ENCODE measurements around the gene RAB37. TPM values are rescaled to one million over a fixed set of nuclear protein-coding genes. Genes with fewer than 3 reads are reported as not detected.
A peak's percentile ranks its signal among the peaks of the same experiment; 100 is the strongest.

RAB37 gene, protein sequence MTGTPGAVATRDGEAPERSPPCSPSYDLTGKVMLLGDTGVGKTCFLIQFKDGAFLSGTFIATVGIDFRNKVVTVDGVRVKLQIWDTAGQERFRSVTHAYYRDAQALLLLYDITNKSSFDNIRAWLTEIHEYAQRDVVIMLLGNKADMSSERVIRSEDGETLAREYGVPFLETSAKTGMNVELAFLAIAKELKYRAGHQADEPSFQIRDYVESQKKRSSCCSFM
- under 1 TPM; 0.89 to 0.90 TPM for total RNA-seq

DNA sequence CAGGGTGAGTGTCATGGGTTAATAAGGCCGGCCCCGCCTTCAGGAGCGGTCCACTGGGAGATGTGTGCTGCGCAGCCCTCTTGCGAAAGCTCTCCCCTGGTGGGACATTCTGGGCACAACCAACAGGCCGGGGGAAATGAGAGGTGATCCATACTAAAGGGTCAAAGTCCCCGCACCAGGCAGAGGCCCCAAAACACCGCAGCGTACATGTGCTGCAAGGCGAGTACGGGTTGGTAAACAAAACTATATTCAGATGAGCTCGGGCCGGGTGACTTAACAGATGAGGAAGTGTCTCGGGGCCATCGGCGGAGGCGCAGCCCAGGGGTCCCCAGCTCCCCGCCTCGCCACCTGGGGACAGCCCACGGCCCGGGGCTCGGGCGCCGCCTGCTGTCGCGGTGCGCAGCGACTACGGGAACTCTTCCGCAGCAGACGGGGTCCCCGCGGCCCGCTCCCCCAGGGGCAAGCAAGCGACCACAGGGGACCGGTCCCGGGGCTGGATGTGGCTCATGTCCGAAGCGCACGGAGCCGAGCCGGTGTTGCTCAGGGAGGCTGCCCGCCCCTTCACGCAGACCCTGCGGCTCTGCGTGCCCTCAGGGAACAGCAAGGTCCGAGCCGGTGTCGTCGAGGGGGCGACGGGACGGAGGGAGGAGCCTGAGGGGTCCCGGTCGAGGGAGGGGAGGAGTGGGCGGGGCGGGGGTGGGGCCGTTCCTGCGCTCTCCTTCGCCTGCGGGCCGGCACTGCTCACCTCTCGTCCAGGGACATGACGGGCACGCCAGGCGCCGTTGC lies at the start of gene RAB37:
TSS of gene RAB37 (plus strand) at position 744 of the 786 bp plus-strand sequence. CDS start at position 761, 17 bp downstream.
- peaks cover 8 to 19% of the 10 kb centered on the region in 2 donors for H3K27me3 ChIP-seq
- TF ChIP-seq, protein P1, sequence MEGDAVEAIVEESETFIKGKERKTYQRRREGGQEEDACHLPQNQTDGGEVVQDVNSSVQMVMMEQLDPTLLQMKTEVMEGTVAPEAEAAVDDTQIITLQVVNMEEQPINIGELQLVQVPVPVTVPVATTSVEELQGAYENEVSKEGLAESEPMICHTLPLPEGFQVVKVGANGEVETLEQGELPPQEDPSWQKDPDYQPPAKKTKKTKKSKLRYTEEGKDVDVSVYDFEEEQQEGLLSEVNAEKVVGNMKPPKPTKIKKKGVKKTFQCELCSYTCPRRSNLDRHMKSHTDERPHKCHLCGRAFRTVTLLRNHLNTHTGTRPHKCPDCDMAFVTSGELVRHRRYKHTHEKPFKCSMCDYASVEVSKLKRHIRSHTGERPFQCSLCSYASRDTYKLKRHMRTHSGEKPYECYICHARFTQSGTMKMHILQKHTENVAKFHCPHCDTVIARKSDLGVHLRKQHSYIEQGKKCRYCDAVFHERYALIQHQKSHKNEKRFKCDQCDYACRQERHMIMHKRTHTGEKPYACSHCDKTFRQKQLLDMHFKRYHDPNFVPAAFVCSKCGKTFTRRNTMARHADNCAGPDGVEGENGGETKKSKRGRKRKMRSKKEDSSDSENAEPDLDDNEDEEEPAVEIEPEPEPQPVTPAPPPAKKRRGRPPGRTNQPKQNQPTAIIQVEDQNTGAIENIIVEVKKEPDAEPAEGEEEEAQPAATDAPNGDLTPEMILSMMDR (IDR thresholded peaks at IDR 0.05) = peak in 1 of 2 donors; percentile 63
- peak within 1 kb of the TSS; percentile 19 to 47 for H3K4me3 ChIP-seq
- peak within 1 kb of the TSS in 1 of 2 donors; percentile 28 for H3K27ac ChIP-seq
- no peaks in the 10 kb centered on the region for H3K36me3 ChIP-seq
- DNase-seq (ENCODE audit: low spot score) = peak; percentile 66
- H3K9me3 ChIP-seq = no peaks in the 10 kb centered on the region
- H3K4me1 ChIP-seq = peaks cover 0 to 26% of the 10 kb centered on the region in 2 donors

DNA sequence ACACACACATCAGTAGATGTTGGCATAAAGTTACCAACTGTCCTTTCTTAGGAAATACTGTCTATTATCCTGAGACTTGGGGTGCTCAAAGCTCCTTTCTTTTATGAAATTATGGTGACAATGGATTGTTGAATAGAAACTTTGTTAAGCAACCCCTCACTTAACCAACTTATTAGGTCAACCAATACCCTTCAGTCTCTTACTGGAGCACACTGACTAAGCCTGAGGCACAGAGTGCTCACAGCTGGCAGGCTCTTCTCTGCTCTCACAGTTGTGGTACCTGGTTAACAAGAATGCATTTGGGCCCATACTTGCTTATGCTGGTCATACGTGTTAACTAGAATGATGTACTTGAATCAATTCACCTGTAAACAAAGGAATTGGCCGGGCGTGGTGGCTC lies 49.2 kb upstream of the RAB37 start:
- no peak for DNase-seq (ENCODE audit: low spot score)
- Histone ChIP-seq H3K9me3 (no peaks in the 10 kb centered on the region), H3K4me1 (no peaks in the 10 kb centered on the region), H3K36me3 (no peaks in the 10 kb centered on the region), H3K27ac (no peak overlapping the region), H3K27me3 (no peaks in the 10 kb centered on the region), H3K4me3 (no peak overlapping the region)
- TF ChIP-seq, protein P1 (IDR thresholded peaks at IDR 0.05) = no peak

DNA sequence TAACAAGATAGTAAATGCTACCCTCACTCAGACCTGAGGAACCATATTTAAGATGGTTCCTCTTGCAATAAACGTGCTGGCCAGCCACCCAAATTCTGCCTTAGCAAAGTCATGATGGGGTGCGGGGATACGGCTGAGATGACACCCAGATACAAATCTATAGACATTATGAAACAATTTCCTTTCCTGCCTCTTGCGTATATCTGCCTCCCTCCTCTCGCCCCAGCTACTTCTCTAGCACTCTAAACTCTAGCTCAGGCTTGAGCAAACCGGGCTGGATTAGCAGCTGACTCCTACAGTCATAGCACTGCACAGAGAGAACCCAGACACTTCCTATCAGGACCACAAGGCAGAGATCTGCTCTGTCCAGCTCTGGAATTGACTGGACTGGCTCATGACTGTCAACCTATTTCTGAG lies 46.6 kb upstream of the RAB37 start:
- no peak overlapping the region for H3K4me3 ChIP-seq
- no peaks in the 10 kb centered on the region for H3K4me1 ChIP-seq
- H3K36me3 ChIP-seq = no peaks in the 10 kb centered on the region
- H3K27me3 ChIP-seq = no peaks in the 10 kb centered on the region
- DNase-seq (ENCODE audit: low spot score) = no peak
- no peak overlapping the region for H3K27ac ChIP-seq
- TF ChIP-seq, protein P1 (IDR thresholded peaks at IDR 0.05) = no peak
- no peaks in the 10 kb centered on the region for H3K9me3 ChIP-seq

DNA sequence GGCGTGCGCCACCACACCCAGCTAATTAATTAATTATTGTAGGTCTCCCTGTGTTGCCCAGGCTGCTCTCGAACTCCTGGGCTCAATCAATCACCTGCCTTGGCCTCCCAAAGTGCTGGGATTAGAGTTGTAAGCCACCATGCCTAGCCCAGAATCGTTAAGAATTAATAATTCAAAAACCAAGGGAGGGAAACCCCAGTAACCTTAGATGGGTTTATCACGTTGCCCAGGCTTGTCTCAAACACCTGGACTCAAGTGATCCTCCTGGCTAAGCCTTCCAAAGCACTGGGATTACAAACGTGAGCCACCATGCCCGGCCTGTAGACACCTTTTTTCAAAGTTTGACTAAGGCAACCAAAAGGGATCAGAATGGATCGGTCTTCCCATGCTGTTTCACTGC lies 45.9 kb upstream of the RAB37 start:
- TF ChIP-seq, protein P1 (IDR thresholded peaks at IDR 0.05) = no peak
- no peaks in the 10 kb centered on the region for H3K36me3 ChIP-seq
- H3K27me3 ChIP-seq = no peaks in the 10 kb centered on the region
- H3K4me1 ChIP-seq = no peaks in the 10 kb centered on the region
- no peak for DNase-seq (ENCODE audit: low spot score)
- no peak overlapping the region for H3K4me3 ChIP-seq
- H3K27ac ChIP-seq = no peak overlapping the region
- H3K9me3 ChIP-seq = no peaks in the 10 kb centered on the region

DNA sequence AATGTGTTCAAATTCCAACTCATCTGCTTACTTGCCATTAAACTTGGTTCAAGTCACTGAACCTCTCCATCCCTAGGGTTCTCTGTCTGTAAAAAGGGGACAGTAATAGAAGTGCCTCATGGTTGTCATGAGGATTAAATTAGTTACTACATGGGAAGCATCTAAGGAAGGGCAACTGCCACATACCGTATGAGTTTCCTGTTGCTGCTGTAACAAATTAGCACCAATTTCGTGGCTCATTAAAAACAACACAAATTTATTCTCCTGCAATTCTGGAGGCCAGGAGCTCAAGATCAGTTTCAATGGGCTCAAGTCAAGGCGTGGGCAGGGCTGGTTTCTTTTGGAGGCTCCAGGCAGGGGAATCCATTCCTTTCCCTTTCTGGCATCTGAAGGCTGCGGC lies 43.0 kb upstream of the RAB37 start:
- no peak overlapping the region for H3K27ac ChIP-seq
- TF ChIP-seq, protein P1 (IDR thresholded peaks at IDR 0.05) = no peak
- no peaks in the 10 kb centered on the region for H3K4me1 ChIP-seq
- H3K27me3 ChIP-seq = no peaks in the 10 kb centered on the region
- H3K4me3 ChIP-seq = no peak overlapping the region
- no peak for DNase-seq (ENCODE audit: low spot score)
- no peaks in the 10 kb centered on the region for H3K36me3 ChIP-seq
- no peaks in the 10 kb centered on the region for H3K9me3 ChIP-seq
